Lung (tissue), 12 donors: ENCODE data around the gene STOX1. TPM values are rescaled to one million over a fixed set of nuclear protein-coding genes. Genes with fewer than 3 reads are reported as not detected.
"Not testable (repeated sequence)": the region's sequence is repeated elsewhere in the genome, so short reads cannot be mapped to it uniquely, and the experiment has no call there.

Source experiments
- ATAC-seq: fragments of 200-7000 bp; cut with Tn5 transposase; one replicate; pipeline ENCODE4 v1.9.1; 2020; ENCODE audit warnings: moderate number of reproducible peaks; ENCODE audit not compliant: insufficient read depth, low FRiP score
- DNase-seq, 3 donors: peaks; one replicate each; pipeline ENCODE4 v3.0.0-alpha.2; 2013 to 2017
- H3K27ac ChIP-seq, 2 donors: one replicate each; pipeline ENCODE4 v1.5.1; 2013; ENCODE audit warnings: mild to moderate bottlenecking in 2 of 2, moderate library complexity in 2 of 2, control low read depth in 1 of 2, inconsistent platforms in 1 of 2, low read depth in 1 of 2, low read length in 1 of 2
- H3K27me3 ChIP-seq, 3 donors: one replicate each; pipeline ENCODE4 v1.5.1; 2013; ENCODE audit warnings: low read length in 2 of 3; ENCODE audit not compliant: control insufficient read depth in 3 of 3, insufficient read depth in 3 of 3
- H3K36me3 ChIP-seq, 4 donors: one replicate each; pipeline ENCODE4 v1.5.1; 2013; ENCODE audit warnings: low read length in 4 of 4, mild to moderate bottlenecking in 1 of 4, moderate library complexity in 1 of 4; ENCODE audit not compliant: control insufficient read depth in 4 of 4, insufficient read depth in 4 of 4
- H3K4me1 ChIP-seq, 5 donors: one replicate each; pipeline ENCODE4 v1.5.1; 2013; ENCODE audit warnings: low read length in 5 of 5, mild to moderate bottlenecking in 2 of 5, moderate library complexity in 1 of 5; ENCODE audit not compliant: control insufficient read depth in 5 of 5, insufficient read depth in 5 of 5
- H3K4me3 ChIP-seq: one replicate; pipeline ENCODE4 v1.5.1; 2013; ENCODE audit warnings: mild to moderate bottlenecking, control low read depth, moderate library complexity
- H3K9ac ChIP-seq, 2 donors: one replicate each; pipeline ENCODE4 v1.5.1; 2013; ENCODE audit warnings: low read length in 2 of 2, control low read depth in 1 of 2; ENCODE audit not compliant: insufficient read depth in 1 of 2
- H3K9me3 ChIP-seq, 4 donors: one replicate each; pipeline ENCODE4 v1.5.1; 2013; ENCODE audit warnings: low read length in 3 of 4, mild to moderate bottlenecking in 1 of 4, moderate library complexity in 1 of 4; ENCODE audit not compliant: control insufficient read depth in 4 of 4, insufficient read depth in 3 of 4
- CTCF ChIP-seq: IDR thresholded peaks from 2 replicates; pipeline ENCODE4 v1.5.1; 2012; ENCODE audit warnings: mild to moderate bottlenecking; ENCODE audit errors: control extremely low read depth, extremely low read depth
- WGBS, 2 donors: extraction: QIAGEN DNeasy Blood & Tissue Kit; methylation state at CpG; one replicate each; pipeline ENCODE4 v1.1.7; 2013; 5-methylcytosine and 5-hydroxymethylcytosine counted together
- polyA plus RNA-seq, 2 donors: library from polyadenylated mRNA; stranded (reverse); fragments of 200-250 nt; gene quantifications; one replicate each; pipeline ENCODE4 v1.2.1, GENCODE V29; 2013
- total RNA-seq, 2 donors: library from RNA; depleted of rRNA in 1 of 2; stranded (reverse); fragments of >200 nt in 1 of 2; gene quantifications; one replicate each; pipeline ENCODE4 v1.2.1, GENCODE V29; 2014 to 2021
- donor health status: control.
- donor health status: control.
- donor health status: Bipolar disorder and iron deficiency.
- donor health status: healthy.
- donor health status: DM: yes; HTN: yes; CAD: no.

Gene STOX1
- total and polyA plus RNA-seq, 4 donors: 1.8 to 10.1 (median 3.9) TPM

DNA sequence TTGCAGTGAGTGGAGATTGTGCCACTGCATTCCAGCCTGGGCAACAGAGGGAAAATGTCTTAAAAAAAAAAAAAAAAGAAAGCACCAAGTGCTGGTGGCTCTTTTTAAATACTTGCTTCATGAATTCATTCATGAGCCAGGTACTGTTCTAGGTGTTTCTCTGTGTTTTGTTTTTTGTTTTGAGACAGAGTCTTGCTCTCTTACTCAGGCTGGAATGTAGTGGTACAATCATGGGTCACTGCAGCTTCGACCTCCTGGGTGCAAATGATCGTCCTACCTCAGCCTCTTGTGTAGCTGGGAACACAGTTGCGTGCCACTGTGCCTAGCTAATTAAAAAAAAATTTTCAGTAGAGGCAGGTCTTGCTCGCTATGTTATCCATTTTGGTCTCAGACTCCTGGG lies 5.3 kb downstream of the STOX1 start:
- peaks cover 0 to 2% (median 0%) of the 10 kb centered on the region in 5 donors for H3K4me1 ChIP-seq
- no peak for TF ChIP-seq CTCF
- ATAC-seq (no peak), DNase-seq (no peak)
- no peak overlapping the region for H3K27ac ChIP-seq
- H3K27me3 ChIP-seq: no peaks in the 10 kb centered on the region
- WGBS, 2 donors: 92 to 95% methylated on average over 4 of the region's 4 CpGs
- no peaks in the 10 kb centered on the region for H3K36me3 ChIP-seq
- H3K9me3 ChIP-seq: no peaks in the 10 kb centered on the region
- no peak overlapping the region for H3K9ac ChIP-seq
- no peak overlapping the region for H3K4me3 ChIP-seq

DNA sequence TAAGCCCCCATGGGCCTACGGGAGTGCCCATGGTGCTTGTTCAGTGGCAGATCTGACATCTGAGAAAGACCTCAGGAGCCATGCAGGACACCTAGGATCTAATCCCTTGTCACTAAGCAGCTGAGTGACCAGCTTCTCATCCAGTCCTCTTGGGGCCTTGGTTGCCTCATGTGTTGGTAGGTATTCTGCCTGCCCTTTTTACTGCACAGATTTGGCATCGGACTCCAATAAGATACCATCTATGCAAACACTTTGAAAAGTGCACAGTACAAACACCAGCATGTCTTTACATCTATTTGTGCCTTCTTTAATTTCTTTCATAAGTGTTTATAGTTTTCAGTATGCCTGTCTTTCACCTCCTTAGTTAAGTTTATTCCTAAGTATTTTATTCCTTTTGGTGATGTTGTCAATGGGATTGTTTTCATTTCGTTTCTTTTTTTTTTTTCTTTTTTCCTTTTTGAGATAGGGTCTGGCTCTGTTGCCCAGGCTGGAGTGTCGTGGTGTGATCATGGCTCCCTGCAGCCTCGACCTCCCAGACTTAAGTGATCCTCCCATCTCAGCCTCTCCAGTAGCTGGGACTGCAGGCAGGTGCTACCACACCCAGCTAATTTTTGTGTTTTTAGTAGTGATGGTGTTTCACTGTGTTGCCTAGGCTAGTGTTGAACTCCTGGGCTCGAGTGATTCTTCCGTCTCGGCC lies 10.4 kb downstream of the STOX1 start:
- Histone ChIP-seq H3K4me1 (no peaks in the 10 kb centered on the region), H3K4me3 (no peak overlapping the region), H3K27me3 (no peaks in the 10 kb centered on the region), H3K36me3 (no peaks in the 10 kb centered on the region), H3K27ac (no peak overlapping the region), H3K9me3 (no peaks in the 10 kb centered on the region), H3K9ac (no peak overlapping the region)
- 92 to 93% methylated on average over 8 of the region's 8 CpGs for WGBS, 2 donors
- ATAC-seq: no peak
- no peak for DNase-seq
- TF ChIP-seq CTCF: no peak

GRCh38 chr10:68840650-68841049 lies 13.3 kb downstream of the STOX1 start:
- 96 to 99% methylated on average over 9 of the region's 9 CpGs for WGBS, 2 donors
- not testable (repeated sequence) for H3K9me3 ChIP-seq, H3K27ac ChIP-seq, H3K4me1 ChIP-seq, ATAC-seq, H3K4me3 ChIP-seq, H3K36me3 ChIP-seq, DNase-seq, H3K27me3 ChIP-seq, H3K9ac ChIP-seq

DNA sequence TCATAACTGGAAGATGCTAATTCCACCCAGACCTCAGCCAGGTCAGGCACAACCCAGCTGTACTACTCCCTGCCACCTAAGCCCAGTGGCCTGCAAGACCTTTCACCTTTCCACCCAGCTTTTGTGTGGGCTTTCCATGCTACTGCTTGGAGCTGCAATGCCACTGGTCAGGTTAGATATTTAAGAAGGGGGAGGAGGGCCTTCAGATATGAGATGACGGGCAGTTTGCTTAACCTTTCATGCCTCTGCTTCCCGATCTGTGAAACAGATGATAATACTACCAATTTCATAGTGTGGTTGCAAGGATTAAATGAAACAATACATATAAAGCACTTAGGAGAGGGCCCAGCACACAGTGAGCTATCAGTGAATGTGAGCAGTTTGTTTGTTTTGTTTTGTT lies 20.9 kb downstream of the STOX1 start:
- Histone ChIP-seq H3K27ac (no peak overlapping the region), H3K9me3 (peaks cover 0 to 1% (median 0%) of the 10 kb centered on the region in 4 donors), H3K9ac (no peak overlapping the region), H3K4me1 (no peaks in the 10 kb centered on the region), H3K36me3 (no peaks in the 10 kb centered on the region), H3K27me3 (no peaks in the 10 kb centered on the region), H3K4me3 (no peak overlapping the region)
- 96 to 98% methylated on average over 2 of the region's 2 CpGs for WGBS, 2 donors
- ATAC-seq (no peak), DNase-seq (no peak)
- TF ChIP-seq CTCF: no peak
